HCT116 (cell line): ENCODE data around the gene MEF2D. TPM values are rescaled to one million over a fixed set of nuclear protein-coding genes. Genes with fewer than 3 reads are reported as not detected.
A peak's percentile ranks its signal among the peaks of the same experiment; 100 is the strongest.

Experiments
- ATAC-seq: fragments of 200-7000 bp; cut with Tn5 transposase; 2 replicates; pipeline ENCODE4 v1.9.1; 2020; ENCODE audit warnings: mild to moderate bottlenecking, moderate library complexity
- BruUV-seq: library from RNA; stranded (reverse); fragments of 400-500 nt; replicated peaks from 2 replicates; lab custom pipeline; 2021; lab: Mats Ljungman, UMichigan
- CTCF ChIA-PET: fragments of 300-600 bp; sonication (Branson Sonifier 250); formaldehyde crosslinking; loops from one replicate; lab custom pipeline; 2021; ENCODE audit warnings: antibody characterized with exemption; lab: Charles Lee
- POLR2A ChIA-PET: fragments of 300-600, 350-600 bp; sonication (Branson Sonifier 250); formaldehyde crosslinking; loops from one replicate; lab custom pipeline; 2021; ENCODE audit warnings: antibody characterized with exemption; lab: Charles Lee
- RAD21 ChIA-PET, 2 experiments: fragments of 300-600 bp; sonication (Branson Sonifier 250); formaldehyde crosslinking; loops; one replicate each; lab custom pipeline; 2023; ENCODE audit warnings: low total read pairs in 2 of 2; ENCODE audit not compliant: uncharacterized antibody in 2 of 2, unreplicated experiment in 2 of 2, low non-redundant PET in 1 of 2; lab: Charles Lee
- DNase-seq: peaks from one replicate; pipeline ENCODE4 v3.0.0-alpha.2; 2010; ENCODE audit warnings: low read depth, low spot score
- H2AFZ ChIP-seq: fragments of 200-600 bp; shearing (Covaris generic), sonication (generic); 2 replicates; pipeline ENCODE4 v1.6.1; 2017; ENCODE audit warnings: low read depth, mixed run types, mixed read lengths, antibody characterized with exemption, low read length; ENCODE audit not compliant: poor library complexity, severe bottlenecking
- H3K27ac ChIP-seq: 2 replicates; pipeline ENCODE4 v1.5.1; 2012; ENCODE audit warnings: low read depth, low read length
- H3K27me3 ChIP-seq: fragments of 200-600 bp; sonication (generic); 2 replicates; pipeline ENCODE4 v1.6.1; 2016; ENCODE audit warnings: mixed run types, low read length, mixed read lengths; ENCODE audit not compliant: insufficient read depth
- H3K36me3 ChIP-seq, 2 experiments: fragments of 200-500 bp in 1 of 2; fragments of 200-600 bp in 1 of 2; sonication (Bioruptor generic) in 1 of 2; sonication (generic) in 1 of 2; 2 replicates each; pipeline versions ENCODE4 v1.5.1 to v1.6.1; 2014 to 2016; ENCODE audit warnings: low read length in 2 of 2, inconsistent platforms in 1 of 2, mixed read lengths in 1 of 2, mixed run types in 1 of 2; ENCODE audit not compliant: insufficient read depth in 2 of 2, control insufficient read depth in 1 of 2
- H3K4me1 ChIP-seq, 2 experiments: fragments of 200-600 bp in 1 of 2; sonication (generic) in 1 of 2; 2 replicates each; pipeline versions ENCODE4 v1.5.1 to v1.6.1; 2012 to 2017; ENCODE audit warnings: low read length in 2 of 2, inconsistent platforms in 1 of 2, mild to moderate bottlenecking in 1 of 2, mixed read lengths in 1 of 2, mixed run types in 1 of 2, moderate library complexity in 1 of 2; ENCODE audit not compliant: insufficient read depth in 2 of 2, control insufficient read depth in 1 of 2
- H3K4me2 ChIP-seq: fragments of 200-600 bp; sonication (generic); 2 replicates; pipeline ENCODE4 v1.6.1; 2017; ENCODE audit warnings: mixed run types, low read length, mixed read lengths
- H3K4me3 ChIP-seq, 2 experiments: fragments of 200-600 bp in 1 of 2; sonication (generic) in 1 of 2; replicated peaks in 1 of 2; 2 replicates each; pipeline ENCODE4 v1.5.1; 2011 to 2016; ENCODE audit warnings: low read length in 2 of 2, control low read depth in 1 of 2, low read depth in 1 of 2, mild to moderate bottlenecking in 1 of 2, mixed read lengths in 1 of 2, mixed run types in 1 of 2
- H3K79me2 ChIP-seq: fragments of 200-600 bp; sonication (generic); 2 replicates; pipeline ENCODE4 v1.6.1; 2017; ENCODE audit warnings: mild to moderate bottlenecking, mixed run types, low read length, moderate library complexity, mixed read lengths; ENCODE audit not compliant: insufficient read depth
- H3K9ac ChIP-seq: fragments of 200-600 bp; sonication (generic); 2 replicates; pipeline ENCODE4 v1.6.1; 2016; ENCODE audit warnings: low read length, mixed read lengths
- H3K9me2 ChIP-seq: fragments of 200-600 bp; sonication (generic), shearing (Covaris generic); 2 replicates; pipeline ENCODE4 v1.6.1; 2017; ENCODE audit warnings: mixed run types, mild to moderate bottlenecking, moderate library complexity; ENCODE audit not compliant: insufficient read depth
- H3K9me3 ChIP-seq, 2 experiments: fragments of 200-500 bp in 1 of 2; fragments of 200-600 bp in 1 of 2; sonication (Bioruptor generic) in 1 of 2; sonication (generic) in 1 of 2; 2 replicates each; pipeline ENCODE4 v1.6.1; 2014 to 2017; ENCODE audit warnings: low read length in 2 of 2, mixed read lengths in 2 of 2, inconsistent platforms in 1 of 2, low read depth in 1 of 2, mild to moderate bottlenecking in 1 of 2, mixed run types in 1 of 2, moderate library complexity in 1 of 2; ENCODE audit not compliant: control insufficient read depth in 1 of 2, insufficient read depth in 1 of 2
- H4K20me1 ChIP-seq: fragments of 200-600 bp; sonication (generic), shearing (Covaris generic); 2 replicates; pipeline ENCODE4 v1.6.1; 2017; ENCODE audit warnings: mixed run types, mild to moderate bottlenecking, moderate library complexity; ENCODE audit not compliant: insufficient read depth
- ATF3 ChIP-seq: IDR thresholded peaks from 2 replicates; pipeline ENCODE4 v1.6.1; 2012
- CBX3 ChIP-seq: IDR thresholded peaks from 2 replicates; pipeline ENCODE4 v1.6.1; 2012; ENCODE audit warnings: low read depth
- CTCF ChIP-seq, 3 experiments: fragments of 200-600 bp in 1 of 3; sonication (generic) in 1 of 3; IDR thresholded peaks in 2 of 3; conservative IDR thresholded peaks in 1 of 3; 2 replicates each; pipeline ENCODE4 v1.5.1; 2012 to 2017; ENCODE audit warnings: low read depth in 2 of 3, low read length in 2 of 3, antibody characterized with exemption in 1 of 3, borderline replicate concordance in 1 of 3, control low read depth in 1 of 3, mild to moderate bottlenecking in 1 of 3, mixed read lengths in 1 of 3, mixed run types in 1 of 3, moderate library complexity in 1 of 3; ENCODE audit not compliant: insufficient read depth in 1 of 3
- ELF1 ChIP-seq: IDR thresholded peaks from 2 replicates; pipeline ENCODE4 v1.6.1; 2012; ENCODE audit warnings: low read depth, borderline replicate concordance
- EZH2 ChIP-seq: fragments of 200-600 bp; sonication (generic); IDR thresholded peaks from 2 replicates; pipeline ENCODE4 v1.6.1; 2017; ENCODE audit warnings: antibody characterized with exemption, mixed run types
- EZH2phosphoT487 ChIP-seq: fragments of 200-600 bp; IDR thresholded peaks from 2 replicates; pipeline ENCODE4 v1.6.1; 2018; ENCODE audit warnings: antibody characterized with exemption, borderline replicate concordance
- POLR2A ChIP-seq: IDR thresholded peaks from 2 replicates; pipeline ENCODE4 v1.7.0; 2011; ENCODE audit warnings: borderline replicate concordance; ENCODE audit not compliant: insufficient read depth, insufficient read length; ENCODE audit errors: extremely low read depth
- RAD21 ChIP-seq: IDR thresholded peaks from 2 replicates; pipeline ENCODE4 v1.6.1; 2012; ENCODE audit warnings: low read depth, mild to moderate bottlenecking
- intact Hi-C: fragments of 100-400 bp; cut with micrococcal nuclease; formaldehyde crosslinking; loops from 2 replicates; pipeline ENCODE4 v1.10.0; 2022
- total RNA-seq: library from RNA; stranded (reverse); gene quantifications from one replicate; pipeline ENCODE4 v1.2.1, GENCODE V29; 2021; ENCODE audit not compliant: unreplicated experiment

The MEF2D gene
- total RNA-seq, 1 experiment from 2014 or later: 44.2 TPM

- Histone ChIP-seq H3K4me2 (peak overlapping the region; percentile 93), H3K36me3 (no peaks in the 10 kb centered on the region), H3K9me3 (no peaks in the 10 kb centered on the region), H3K4me3 (peak overlapping the region; percentile 89 to 97), H4K20me1 (no peaks in the 10 kb centered on the region), H3K4me1 (peaks cover 40 to 73% of the 10 kb centered on the region in 2 experiments), H3K27me3 (no peaks in the 10 kb centered on the region), H3K27ac (peak overlapping the region; percentile 2; the same call in 1 of the 2 replicates), H3K9ac (peak overlapping the region; percentile 97), H2AFZ (no peak overlapping the region), H3K79me2 (peaks cover 68% of the 10 kb centered on the region), H3K9me2 (no peaks in the 10 kb centered on the region)
- DNase-seq (no peak), ATAC-seq (no peak)
- ChIA-PET CTCF (no interaction called here), POLR2A (interaction anchor here (0.5 kb wide), 1 partner anchor 100 kb away, joined by 3 read pairs; no protein-coding TSS in a partner anchor), RAD21 (interaction anchor here (0.6 to 0.8 kb wide), 2 partner anchors 8 to 41 kb away, joined by 3 to 4 read pairs; no protein-coding TSS in a partner anchor)
- no TSS peak for BruUV-seq
- TF ChIP-seq EZH2phosphoT487 (no peak), EZH2 (no peak), ELF1 (no peak), CBX3 (no peak), RAD21 (no peak), POLR2A (no peak), ATF3 (no peak), CTCF (IDR thresholded peaks at IDR 0.05 in 2 of 3, conservative IDR thresholded peaks at IDR 0.05 in 1 of 3; ENCODE audit: borderline replicate concordance in 1 of 3, insufficient read depth in 1 of 3, low read depth in 2 of 3, low read length in 2 of 3) (no peak)
- intact Hi-C loops: no loop called here
Observed at GRCh38 chr1:156498432-156499193, 2.0 kb downstream of the MEF2D start.
